ENCODE measurements around the gene UGGT2. TPM values are rescaled to one million over a fixed set of nuclear protein-coding genes. Genes with fewer than 3 reads are reported as not detected.

Gene UGGT2
- total and polyA plus RNA-seq, 8 donors = 24.1 to 50.0 (median 43.3) TPM

GRCh38 chr13:96020931-96021330, 32.3 kb downstream of the UGGT2 start:
- H3K27me3 ChIP-seq = no peaks in the 10 kb centered on the region
- no peak for TF ChIP-seq CTCF (IDR thresholded peaks at IDR 0.05)
- intact Hi-C loops (cut with DNase I) = no loop called here
- peak; percentile 62 for ATAC-seq
- H3K4me3 ChIP-seq = no peak overlapping the region
- H3K27ac ChIP-seq = no peak overlapping the region
- H3K4me1 ChIP-seq = no peaks in the 10 kb centered on the region
- peaks cover 0 to 7% of the 10 kb centered on the region in 2 donors for H3K9me3 ChIP-seq
- H3K36me3 ChIP-seq = peaks cover 0 to 13% of the 10 kb centered on the region in 2 donors
- DNase-seq = no peak

- no peaks in the 10 kb centered on the region for H3K4me1 ChIP-seq
- H3K27me3 ChIP-seq = no peaks in the 10 kb centered on the region
- peak; percentile 98 for ATAC-seq
These were observed 33.0 kb downstream of the UGGT2 start for GRCh38 chr13:96020155-96020575.

GRCh38 chr13:96018135-96018534, 35.1 kb downstream of the UGGT2 start:
- Histone ChIP-seq H3K9me3 (peaks cover 0 to 8% of the 10 kb centered on the region in 2 donors), H3K36me3 (peaks cover 0 to 13% of the 10 kb centered on the region in 2 donors), H3K27me3 (no peaks in the 10 kb centered on the region), H3K27ac (no peak overlapping the region), H3K4me1 (no peaks in the 10 kb centered on the region), H3K4me3 (no peak overlapping the region)
- intact Hi-C loops (cut with DNase I) = no loop called here
- TF ChIP-seq CTCF (IDR thresholded peaks at IDR 0.05) = no peak
- DNase-seq (no peak), ATAC-seq (no peak)

More at GRCh38 chr13:96020155-96020575, 33.0 kb downstream of the UGGT2 start:
- H3K36me3 ChIP-seq = peaks cover 0 to 13% of the 10 kb centered on the region in 2 donors
- intact Hi-C loops (cut with DNase I) = no loop called here
- peak; percentile 26 to 47 for TF ChIP-seq CTCF (IDR thresholded peaks at IDR 0.05)
- peak in 2 of 4 donors; percentile 28 to 63 for DNase-seq
- H3K9me3 ChIP-seq = peaks cover 0 to 8% of the 10 kb centered on the region in 2 donors
- no peak overlapping the region for H3K4me3 ChIP-seq
- H3K27ac ChIP-seq = no peak overlapping the region

- H3K27ac ChIP-seq = no peak overlapping the region
- H3K36me3 ChIP-seq = peaks cover 0 to 3% of the 10 kb centered on the region in 2 donors
- ATAC-seq (no peak), DNase-seq (no peak)
- H3K27me3 ChIP-seq = no peaks in the 10 kb centered on the region
- TF ChIP-seq CTCF (IDR thresholded peaks at IDR 0.05) = no peak
- intact Hi-C loops (cut with DNase I) = no loop called here
- no peaks in the 10 kb centered on the region for H3K4me1 ChIP-seq
- peaks cover 0 to 16% of the 10 kb centered on the region in 2 donors for H3K9me3 ChIP-seq
- H3K4me3 ChIP-seq = no peak overlapping the region
These were observed 41.8 kb downstream of the UGGT2 start for GRCh38 chr13:96011291-96011872.

- Histone ChIP-seq H3K27me3 (no peaks in the 10 kb centered on the region), H3K27ac (no peak overlapping the region), H3K9me3 (peaks cover 0 to 10% of the 10 kb centered on the region in 2 donors), H3K36me3 (peaks cover 0 to 4% of the 10 kb centered on the region in 2 donors), H3K4me3 (no peak overlapping the region), H3K4me1 (no peaks in the 10 kb centered on the region)
- no peak for TF ChIP-seq CTCF (IDR thresholded peaks at IDR 0.05)
- intact Hi-C loops (cut with DNase I) = no loop called here
- ATAC-seq (no peak), DNase-seq (no peak)
These were observed 49.9 kb downstream of the UGGT2 start for GRCh38 chr13:96003304-96003703.
